Measurements from ENCODE around the gene NETO2.

GRCh38 chr16:47143677-47144558 is at the start of gene NETO2:
- TF ChIP-seq, protein P1, sequence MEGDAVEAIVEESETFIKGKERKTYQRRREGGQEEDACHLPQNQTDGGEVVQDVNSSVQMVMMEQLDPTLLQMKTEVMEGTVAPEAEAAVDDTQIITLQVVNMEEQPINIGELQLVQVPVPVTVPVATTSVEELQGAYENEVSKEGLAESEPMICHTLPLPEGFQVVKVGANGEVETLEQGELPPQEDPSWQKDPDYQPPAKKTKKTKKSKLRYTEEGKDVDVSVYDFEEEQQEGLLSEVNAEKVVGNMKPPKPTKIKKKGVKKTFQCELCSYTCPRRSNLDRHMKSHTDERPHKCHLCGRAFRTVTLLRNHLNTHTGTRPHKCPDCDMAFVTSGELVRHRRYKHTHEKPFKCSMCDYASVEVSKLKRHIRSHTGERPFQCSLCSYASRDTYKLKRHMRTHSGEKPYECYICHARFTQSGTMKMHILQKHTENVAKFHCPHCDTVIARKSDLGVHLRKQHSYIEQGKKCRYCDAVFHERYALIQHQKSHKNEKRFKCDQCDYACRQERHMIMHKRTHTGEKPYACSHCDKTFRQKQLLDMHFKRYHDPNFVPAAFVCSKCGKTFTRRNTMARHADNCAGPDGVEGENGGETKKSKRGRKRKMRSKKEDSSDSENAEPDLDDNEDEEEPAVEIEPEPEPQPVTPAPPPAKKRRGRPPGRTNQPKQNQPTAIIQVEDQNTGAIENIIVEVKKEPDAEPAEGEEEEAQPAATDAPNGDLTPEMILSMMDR (conservative IDR thresholded peaks at IDR 0.05) = peak; percentile 59; the same call in 1 of the 2 replicates
- no peak for TF ChIP-seq EZH2 (IDR thresholded peaks at IDR 0.05; ENCODE audit: low read depth)

Measured in PC-9 (cell line).